Activated CD4-positive, alpha-beta T cell treated with anti-CD3 and anti-CD28 coated beads for 48 hours (primary cell): Measurements from ENCODE around the gene GDPD5.

ENCODE experiments used
- DNase-seq: peaks from one replicate; pipeline ENCODE4 v3.0.0-alpha.2; 2020

Gene GDPD5

GRCh38 chr11:75469785-75470405, 55.8 kb downstream of the GDPD5 start:
- DNase-seq: no peak

GRCh38 chr11:75468534-75469340, 57.0 kb downstream of the GDPD5 start:
- DNase-seq: no peak

- no peak for DNase-seq
Observed at GRCh38 chr11:75467881-75468280, 57.9 kb downstream of the GDPD5 start.

DNA sequence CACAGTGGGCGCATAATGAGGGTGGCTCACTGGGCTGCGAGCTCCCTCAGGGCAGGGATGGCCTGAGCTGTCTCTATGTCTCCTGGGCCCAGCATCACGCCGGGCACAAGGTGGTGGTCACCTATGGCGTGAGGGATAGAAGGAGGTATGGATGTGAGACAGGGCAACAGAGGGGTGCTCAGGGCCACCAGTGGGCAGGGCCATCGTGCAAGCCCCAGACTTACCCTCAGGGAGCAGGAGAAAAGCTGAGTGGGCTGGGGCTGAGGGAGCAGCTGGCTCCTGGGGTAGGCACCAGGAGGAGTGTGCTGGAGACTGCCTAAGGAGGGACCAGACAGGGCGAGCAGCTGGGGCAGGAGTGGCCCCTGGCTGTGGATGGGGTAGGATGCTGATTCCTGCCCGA, 58.4 kb downstream of the GDPD5 start:
- DNase-seq: no peak

GRCh38 chr11:75465701-75466531, 59.8 kb downstream of the GDPD5 start:
- no peak for DNase-seq

DNA sequence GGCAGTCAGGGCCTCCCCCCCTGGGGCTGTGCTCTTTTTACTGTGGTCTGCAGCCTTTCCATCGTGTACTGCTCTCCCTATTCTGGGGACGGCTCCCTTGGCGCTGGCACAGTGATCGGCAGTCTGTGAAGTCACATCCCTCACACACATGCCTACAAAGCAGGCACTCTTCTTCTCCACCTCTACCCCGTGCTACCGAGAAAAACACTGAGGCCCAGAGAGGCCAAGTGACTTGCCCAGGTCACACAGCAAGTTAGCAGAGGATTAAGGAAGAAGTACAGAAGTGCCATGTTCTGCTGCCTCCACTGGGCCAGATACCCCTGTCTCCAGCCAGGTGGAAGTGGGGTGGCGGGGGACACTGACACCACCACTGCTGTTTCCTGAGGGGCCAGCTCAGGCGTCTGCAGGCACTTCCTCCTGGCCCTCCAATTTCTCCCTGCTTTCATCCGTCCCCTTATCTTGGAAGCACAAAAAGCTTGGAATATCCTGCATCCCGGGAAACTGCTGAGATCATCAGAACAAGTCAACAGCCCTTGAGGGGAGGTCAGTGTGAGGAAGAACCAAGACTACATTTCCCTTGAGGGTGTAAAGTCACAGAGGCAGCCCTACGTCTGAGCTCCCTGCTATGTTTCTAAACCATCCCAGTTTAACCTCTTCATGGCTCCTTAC, 62.5 kb downstream of the GDPD5 start:
- no peak for DNase-seq

DNA sequence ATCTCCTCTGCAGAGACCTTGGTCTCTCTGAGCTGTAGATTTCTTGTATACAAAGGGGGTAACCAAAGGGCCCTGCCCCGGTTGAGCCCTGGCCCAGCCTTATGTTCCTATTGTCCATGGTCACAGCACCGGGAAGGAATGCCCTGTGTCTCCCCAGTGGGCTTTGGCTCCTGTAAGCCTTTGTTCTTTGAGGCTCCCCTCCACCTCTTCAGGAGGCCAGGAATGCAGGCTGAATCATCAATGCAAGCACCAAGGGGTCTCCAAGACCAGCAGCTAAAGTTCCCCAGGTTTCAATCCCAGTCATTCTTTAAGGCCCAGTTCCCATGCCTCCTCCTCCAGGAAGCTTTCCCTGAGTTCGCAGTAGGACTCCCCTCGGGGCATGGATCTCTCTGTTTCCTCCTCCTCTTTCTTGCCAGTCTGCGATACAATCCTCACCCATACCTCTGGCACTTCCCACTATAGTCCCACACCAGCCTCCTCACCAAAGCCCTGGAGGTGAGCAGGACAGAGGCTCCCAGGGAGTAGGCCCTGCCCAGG, 63.6 kb downstream of the GDPD5 start:
- DNase-seq: no peak

GRCh38 chr11:75461151-75461550, 64.6 kb downstream of the GDPD5 start:
- no peak for DNase-seq

DNA sequence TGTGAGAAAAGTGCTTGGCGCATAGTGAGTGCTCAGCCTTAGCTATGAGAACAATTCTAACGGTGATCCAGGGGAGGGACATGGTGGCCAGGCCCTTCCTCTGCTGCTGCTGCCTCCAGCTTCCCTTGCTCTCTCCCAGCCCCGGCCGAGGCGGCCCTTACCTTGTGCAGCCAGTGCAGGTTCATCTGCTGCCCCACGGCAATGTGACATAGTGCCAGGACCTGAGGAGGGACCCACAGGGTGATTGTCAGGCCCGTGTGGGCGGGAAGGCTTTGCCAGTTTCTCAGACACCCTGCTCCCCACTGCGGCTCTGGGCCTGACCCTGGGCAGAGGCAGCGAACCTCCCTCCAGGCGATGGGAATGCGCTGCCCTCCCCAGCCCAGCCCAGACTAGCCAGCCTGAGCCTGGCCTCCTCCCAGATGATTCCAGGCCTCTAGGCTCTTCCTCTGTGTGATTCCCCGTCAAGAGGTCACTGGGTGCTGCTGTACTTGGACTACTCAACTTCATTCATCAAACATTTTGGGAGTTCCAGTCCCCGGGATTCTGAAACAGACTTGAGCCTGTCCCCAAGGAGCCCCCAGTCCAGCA, 69.1 kb downstream of the GDPD5 start:
- no peak for DNase-seq

- DNase-seq: no peak
Observed at GRCh38 chr11:75454987-75455386, 70.8 kb downstream of the GDPD5 start.

GRCh38 chr11:75453916-75454655, 71.7 kb downstream of the GDPD5 start:
- DNase-seq: no peak

DNA sequence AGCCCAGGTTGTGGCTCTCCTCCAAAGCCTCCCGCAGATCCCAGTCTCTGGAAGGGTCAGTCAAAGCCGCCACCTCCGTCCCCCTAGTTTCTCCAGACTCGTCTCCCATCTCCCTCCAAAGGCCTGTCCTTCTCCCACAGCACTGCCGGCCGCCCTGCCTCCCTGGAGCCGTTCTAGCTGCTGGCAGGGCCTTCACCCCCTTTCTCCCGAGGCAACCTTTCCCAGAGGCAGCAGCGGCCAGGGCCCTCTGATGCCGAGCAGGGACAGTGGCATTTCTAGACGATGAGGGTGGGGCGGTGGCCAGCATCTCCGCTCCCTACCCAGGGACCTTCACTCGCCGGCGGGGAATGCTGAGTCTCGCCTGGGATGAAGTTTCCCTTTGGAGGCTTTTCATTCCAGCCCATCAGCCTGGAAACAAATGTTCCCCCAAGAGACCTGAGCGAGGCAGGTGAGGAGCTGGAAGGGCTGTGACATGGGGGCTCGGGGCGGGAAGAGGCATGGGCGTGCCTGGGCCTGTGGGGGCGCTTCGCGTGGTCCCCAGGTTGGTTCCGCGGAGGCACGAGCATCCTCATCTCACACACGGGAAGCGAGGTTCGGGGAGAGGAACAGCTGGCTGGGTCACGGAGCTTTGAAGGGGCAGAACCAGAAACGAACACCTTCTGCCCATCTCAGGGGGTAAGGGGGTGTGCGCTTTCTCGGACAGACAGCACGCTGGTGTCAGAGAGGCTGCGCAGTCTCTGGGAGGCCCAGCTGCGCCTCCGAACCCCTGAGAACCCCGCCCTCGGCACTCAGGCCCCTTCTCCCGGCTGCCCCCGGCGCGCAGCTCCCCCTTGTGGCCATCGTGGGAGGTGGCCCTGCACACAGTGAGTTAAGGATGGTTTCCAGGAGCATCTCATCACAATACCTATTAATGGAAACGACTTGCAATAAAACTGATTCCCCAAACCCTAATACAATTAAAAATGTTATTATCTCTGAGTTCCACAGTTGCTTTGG, 74.6 kb downstream of the GDPD5 start:
- DNase-seq: peak; percentile 64

DNA sequence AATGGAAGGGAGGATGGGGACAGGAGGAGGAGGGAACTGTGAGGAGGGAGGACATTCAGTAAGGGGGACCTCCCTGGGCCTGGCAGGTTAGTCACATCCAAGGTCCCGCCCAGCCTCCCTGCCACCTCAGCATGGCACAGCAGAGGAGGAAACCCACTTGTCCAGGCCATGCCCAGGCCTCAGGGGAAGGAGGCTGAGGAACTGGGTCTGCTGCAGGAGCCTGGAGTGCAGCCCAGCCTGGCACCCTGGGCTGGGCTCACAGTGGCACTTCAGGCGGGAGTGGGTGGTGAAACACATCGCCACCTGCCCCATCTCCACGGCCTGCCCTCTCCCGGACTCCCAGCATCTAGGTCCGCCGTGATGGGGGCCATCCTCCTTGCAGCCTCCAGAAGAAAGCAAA, 75.5 kb downstream of the GDPD5 start:
- DNase-seq: no peak

- DNase-seq: no peak
Observed at GRCh38 chr11:75449776-75450175, 76.0 kb downstream of the GDPD5 start.

DNA sequence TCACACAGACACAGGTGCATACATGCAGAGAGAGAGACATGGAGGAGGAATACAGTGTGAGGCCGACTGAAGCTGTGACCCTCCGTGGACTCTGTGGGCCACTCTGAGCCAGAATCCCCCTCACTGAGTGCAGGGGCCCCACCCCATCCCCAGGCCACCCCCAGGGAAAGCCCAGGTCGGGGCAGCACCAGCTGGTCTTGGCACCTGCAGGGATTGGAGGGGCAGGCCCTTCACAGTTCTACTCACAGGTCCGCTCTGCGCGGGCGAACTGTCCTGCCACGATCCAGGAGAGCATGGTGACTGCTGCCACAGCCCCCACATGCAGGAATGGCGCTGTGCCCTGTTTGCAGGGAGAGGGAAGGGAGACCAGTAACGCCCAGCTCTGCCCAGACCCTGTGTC, 76.5 kb downstream of the GDPD5 start:
- DNase-seq: no peak

DNA sequence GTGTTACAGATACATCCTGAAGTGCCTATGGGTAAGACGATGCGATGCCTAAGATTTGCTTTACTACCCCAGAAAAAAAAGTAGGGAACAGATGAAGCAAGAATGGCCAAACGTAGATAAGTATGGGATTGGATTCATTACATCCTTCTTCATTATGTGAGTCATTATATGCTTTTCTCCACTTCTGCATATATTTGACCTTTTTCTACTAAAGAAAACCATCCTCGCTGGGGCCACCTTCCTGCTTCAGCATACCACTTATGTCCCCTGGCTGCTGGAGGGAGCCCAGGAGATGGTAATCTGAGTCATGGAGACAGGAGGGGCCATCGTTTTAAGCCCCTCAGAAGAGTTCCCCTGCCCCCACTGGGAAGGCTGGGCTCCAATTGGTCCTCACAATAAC, 78.3 kb downstream of the GDPD5 start:
- DNase-seq: no peak

DNA sequence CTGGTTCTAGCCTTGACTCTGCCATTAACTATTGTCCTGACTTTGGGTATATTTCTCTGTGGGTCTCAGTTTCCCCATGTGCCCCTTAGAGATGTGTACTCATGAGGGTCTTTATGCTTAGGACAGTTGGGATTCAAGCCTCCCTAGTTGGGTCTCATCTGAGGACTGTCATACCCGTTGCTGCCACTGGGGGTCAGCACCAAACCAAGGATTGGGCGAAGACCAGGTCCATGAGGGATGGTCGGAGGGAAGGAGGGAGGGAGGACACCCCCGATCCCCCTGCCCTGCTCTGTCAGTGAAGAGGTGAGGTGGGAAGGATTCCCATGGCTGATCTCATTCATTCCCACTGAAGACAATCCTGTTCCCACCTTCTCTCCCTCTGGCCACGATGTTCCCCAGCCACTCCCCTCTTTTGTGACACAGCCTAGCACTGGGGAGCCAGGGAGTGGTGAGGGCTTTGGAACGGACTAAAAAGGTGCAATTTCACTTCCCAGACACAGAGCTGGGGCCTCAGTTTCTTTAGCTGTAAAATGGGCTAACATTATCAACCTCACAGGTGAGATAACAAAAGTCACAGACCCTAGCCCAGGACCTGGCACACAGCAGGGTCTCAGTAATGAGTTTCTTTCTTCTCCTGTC, 80.3 kb downstream of the GDPD5 start:
- peak; percentile 79 for DNase-seq

DNA sequence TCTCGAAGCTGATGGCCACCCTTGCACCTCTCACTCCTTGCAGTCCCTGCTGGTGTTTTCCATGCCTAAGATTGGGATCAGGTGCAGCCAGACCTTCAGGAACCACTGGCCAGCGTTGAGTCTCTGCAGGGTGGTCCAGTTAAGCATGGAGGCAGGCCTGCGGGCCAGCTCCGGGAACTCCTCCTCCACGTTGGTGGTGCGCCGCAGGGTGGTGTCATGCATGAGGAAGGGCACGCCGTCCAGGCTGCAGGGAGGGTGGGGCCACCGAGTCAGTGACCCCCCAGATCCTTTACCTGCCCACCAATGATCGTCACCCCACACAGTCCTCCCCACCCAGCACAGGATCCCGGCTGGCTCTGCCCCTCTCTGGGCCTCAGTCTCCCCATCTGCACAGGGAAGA, 82.7 kb downstream of the GDPD5 start:
- DNase-seq: no peak

DNA sequence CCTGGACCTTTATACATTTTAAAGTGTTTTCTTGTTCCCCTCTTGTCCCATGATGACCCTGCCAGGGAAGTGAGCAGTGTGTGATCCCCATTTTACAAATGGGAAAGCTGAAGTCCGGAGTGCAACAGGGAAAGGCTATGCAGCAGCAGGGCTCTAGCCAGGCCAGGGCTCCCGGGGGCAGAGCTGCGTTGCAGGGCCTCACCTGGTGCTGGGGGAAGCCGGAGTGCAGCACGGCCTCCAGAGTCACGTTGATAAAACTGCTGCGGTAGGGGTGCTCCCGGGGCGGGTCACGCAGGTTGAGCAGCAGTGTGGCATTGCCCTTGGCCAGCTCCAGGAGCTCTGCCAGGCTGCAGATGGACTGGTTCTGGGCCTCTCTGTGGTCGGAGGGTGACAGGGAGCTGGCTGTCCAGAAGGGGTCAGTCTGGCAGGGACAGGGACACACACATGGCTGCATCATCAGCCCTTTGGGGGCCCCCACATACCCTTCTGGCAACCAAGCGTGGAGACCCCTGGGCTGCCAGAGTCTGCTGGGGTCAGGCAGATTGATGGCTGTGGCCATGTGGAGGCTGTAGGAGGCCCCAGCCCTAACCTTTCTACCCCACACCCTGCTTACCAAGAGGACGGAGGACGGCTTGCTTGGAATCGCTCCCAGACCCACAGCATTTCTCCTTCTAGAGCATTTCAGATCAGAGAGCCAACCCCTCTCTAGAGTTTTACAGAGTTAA, 83.4 kb downstream of the GDPD5 start:
- no peak for DNase-seq
